Stimulated activated naive CD4-positive, alpha-beta T cell (primary cell): Measurements from ENCODE around the gene MAST3.
"Not testable (repeated sequence)": the region's sequence is repeated elsewhere in the genome, so short reads cannot be mapped to it uniquely, and the experiment has no call there.

Experiments used
- DNase-seq, 6 experiments: peaks; one replicate each; lab custom pipeline; 2025; lab: John Stamatoyannopoulos, UW

The MAST3 gene

GRCh38 chr19:18086590-18087138 lies 10.9 kb upstream of the MAST3 start, which contains the start of gene IL12RB1:
IL12RB1 (minus strand) TSS chr19:18086934; CDS start chr19:18086823, 111 bp downstream.
- DNase-seq: peak; percentile 29 to 65 (median 58)

GRCh38 chr19:18089096-18089541 lies 8.5 kb upstream of the MAST3 start:
- peak; percentile 6 to 51 (median 42) for DNase-seq

- DNase-seq: no peak
These were observed 7.9 kb upstream of the MAST3 start for GRCh38 chr19:18089726-18090125.

GRCh38 chr19:18090545-18091216 lies 6.9 kb upstream of the MAST3 start:
- no peak for DNase-seq

- DNase-seq: peak; percentile 51 to 78 (median 69)
These were observed 6.4 kb upstream of the MAST3 start for GRCh38 chr19:18091217-18091608.

- DNase-seq: no peak
These were observed 4.0 kb upstream of the MAST3 start for GRCh38 chr19:18093439-18094161.

GRCh38 chr19:18096258-18096657 lies 1.3 kb upstream of the MAST3 start:
- DNase-seq: no peak

GRCh38 chr19:18097993-18098890 lies 664 bp downstream of the MAST3 start:
- peak in 2 of 6 experiments; percentile 3 to 47 for DNase-seq

GRCh38 chr19:18098891-18099622 lies 1.5 kb downstream of the MAST3 start:
- DNase-seq: peak in 4 of 6 experiments; percentile 9 to 42 (median 17)

GRCh38 chr19:18099623-18099995 lies 2.0 kb downstream of the MAST3 start:
- no peak for DNase-seq

GRCh38 chr19:18100710-18101109 lies 3.1 kb downstream of the MAST3 start:
- DNase-seq: no peak

GRCh38 chr19:18101268-18101667 lies 3.7 kb downstream of the MAST3 start:
- DNase-seq: no peak

- no peak for DNase-seq
These were observed 5.5 kb downstream of the MAST3 start for GRCh38 chr19:18102916-18103542.

- DNase-seq: no peak
These were observed 7.2 kb downstream of the MAST3 start for GRCh38 chr19:18104793-18105131.

GRCh38 chr19:18105259-18105658 lies 7.7 kb downstream of the MAST3 start:
- not testable (repeated sequence) for DNase-seq

- DNase-seq: no peak
These were observed 9.7 kb downstream of the MAST3 start for GRCh38 chr19:18107235-18107634.

GRCh38 chr19:18108897-18109296 lies 11.3 kb downstream of the MAST3 start:
- DNase-seq: no peak

- no peak for DNase-seq
These were observed 11.8 kb downstream of the MAST3 start for GRCh38 chr19:18109341-18109732.

GRCh38 chr19:18109733-18110608 lies 12.4 kb downstream of the MAST3 start:
- DNase-seq: peak in 5 of 6 experiments; percentile 22 to 43 (median 30)
